Large intestine (tissue), 3 donors: Measurements from ENCODE around the gene EEFSEC. TPM values are rescaled to one million over a fixed set of nuclear protein-coding genes. Genes with fewer than 3 reads are reported as not detected.

Experiments
- DNase-seq, 2 donors: peaks; one replicate each; pipeline versions ENCODE4 v3.0.0 to v3.0.0-alpha.2; 2013
- H3K27ac ChIP-seq: one replicate; pipeline ENCODE4 v1.5.1; 2013; ENCODE audit warnings: low read length
- H3K27me3 ChIP-seq: 2 replicates; pipeline ENCODE4 v1.6.1; 2013; ENCODE audit warnings: low read length; ENCODE audit not compliant: control insufficient read depth, insufficient read depth
- H3K36me3 ChIP-seq: 2 replicates; pipeline ENCODE4 v1.6.1; 2013; ENCODE audit warnings: low read length; ENCODE audit not compliant: control insufficient read depth, insufficient read depth
- H3K4me1 ChIP-seq: one replicate; pipeline ENCODE4 v1.6.1; 2013; ENCODE audit warnings: low read length; ENCODE audit not compliant: control insufficient read depth, insufficient read depth
- H3K4me3 ChIP-seq: one replicate; pipeline ENCODE4 v1.5.1; 2013; ENCODE audit warnings: low read length
- H3K9me3 ChIP-seq: one replicate; pipeline ENCODE4 v1.6.1; 2013; ENCODE audit warnings: mild to moderate bottlenecking, low read depth, low read length, moderate library complexity; ENCODE audit not compliant: control insufficient read depth
- WGBS: methylation state at CpG from one replicate; pipeline ENCODE4 v1.1.5; 2013; ENCODE audit warnings: low lambda C conversion rate; ENCODE audit not compliant: insufficient coverage; 5-methylcytosine and 5-hydroxymethylcytosine counted together
- polyA plus RNA-seq: library from polyadenylated mRNA; unstranded; fragments of 120-200 nt; gene quantifications from one replicate; pipeline ENCODE4 v1.2.1, GENCODE V29; 2013

The EEFSEC gene
- polyA plus RNA-seq, 1 donor: 23.9 TPM

- Histone ChIP-seq H3K36me3 (peaks cover 29% of the 10 kb centered on the region), H3K4me3 (no peak overlapping the region), H3K4me1 (peaks cover 7% of the 10 kb centered on the region), H3K9me3 (no peaks in the 10 kb centered on the region), H3K27me3 (no peaks in the 10 kb centered on the region), H3K27ac (no peak overlapping the region)
- no peak for DNase-seq
- no CpG with 5 or more reads among the region's 5 CpGs for WGBS
These were observed 120.0 kb downstream of the EEFSEC start for GRCh38 chr3:128273109-128273840.

DNA sequence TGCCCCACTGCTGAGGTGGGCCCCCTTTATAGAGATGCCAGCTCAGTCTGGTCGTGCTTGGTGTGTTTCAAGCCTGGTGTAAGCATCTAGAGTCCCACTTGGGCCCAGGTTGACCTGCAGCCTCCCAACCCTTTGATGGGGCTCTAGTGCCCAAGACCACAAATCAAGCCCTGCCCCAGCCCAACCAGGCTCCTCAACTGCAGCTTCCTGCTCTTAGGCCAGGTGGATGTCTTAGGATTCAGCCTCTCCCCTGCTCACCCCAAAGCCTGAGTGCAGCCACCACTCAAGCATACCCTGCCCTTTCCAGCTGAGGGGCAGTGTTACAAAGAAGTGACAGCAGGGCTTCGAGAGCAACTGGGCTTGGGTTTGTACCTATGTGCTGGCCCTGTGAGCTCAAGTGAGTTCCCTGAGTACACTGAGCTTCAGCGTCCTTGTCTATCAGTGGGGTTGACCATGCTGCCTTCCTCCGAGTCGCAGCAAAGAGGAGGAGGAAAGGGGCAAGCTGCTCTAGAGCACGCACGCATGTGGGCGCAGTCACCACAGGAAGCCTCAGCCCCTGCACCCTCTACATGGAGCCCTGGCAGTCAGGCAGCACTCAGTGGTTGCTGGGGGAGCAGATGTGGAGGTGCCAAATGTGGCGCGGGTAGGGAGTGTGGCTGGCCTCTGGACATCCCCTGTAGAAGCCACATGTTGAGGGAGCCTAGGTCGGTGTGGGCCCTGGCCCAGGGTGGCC is 120.7 kb downstream of the EEFSEC start:
- Histone ChIP-seq H3K27ac (no peak overlapping the region), H3K4me3 (no peak overlapping the region), H3K9me3 (no peaks in the 10 kb centered on the region), H3K27me3 (no peaks in the 10 kb centered on the region), H3K4me1 (peaks cover 13% of the 10 kb centered on the region), H3K36me3 (peaks cover 25% of the 10 kb centered on the region)
- no peak for DNase-seq
- no CpG with 5 or more reads among the region's 11 CpGs for WGBS

DNA sequence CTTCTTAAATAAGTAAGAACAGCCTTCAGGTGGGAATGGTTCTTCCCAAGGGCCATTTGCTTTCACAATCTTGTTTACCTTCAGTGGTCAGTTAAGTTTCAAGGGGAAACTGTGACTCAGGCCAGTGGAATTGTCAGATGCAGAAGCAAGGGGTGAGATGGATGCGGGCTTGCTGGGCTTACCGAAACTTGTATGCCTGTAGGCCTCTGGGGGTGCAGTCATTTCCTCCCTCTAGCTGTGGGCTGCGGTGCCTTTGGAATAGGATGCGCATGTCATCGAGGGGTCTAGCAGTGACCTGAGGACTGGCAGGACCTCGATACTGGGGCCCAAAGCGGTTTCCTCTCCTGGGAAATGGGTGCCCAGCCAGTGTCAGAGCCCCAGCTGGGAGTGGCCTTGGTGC is 121.6 kb downstream of the EEFSEC start:
- Histone ChIP-seq H3K27me3 (no peaks in the 10 kb centered on the region), H3K27ac (no peak overlapping the region), H3K9me3 (no peaks in the 10 kb centered on the region), H3K36me3 (peaks cover 19% of the 10 kb centered on the region), H3K4me1 (peaks cover 13% of the 10 kb centered on the region), H3K4me3 (no peak overlapping the region)
- WGBS: no CpG with 5 or more reads among the region's 7 CpGs
- DNase-seq: no peak

- no CpG with 5 or more reads among the region's 11 CpGs for WGBS
These were observed 122.2 kb downstream of the EEFSEC start for GRCh38 chr3:128275316-128276145.

GRCh38 chr3:128276146-128276435 is 122.8 kb downstream of the EEFSEC start:
- peaks cover 17% of the 10 kb centered on the region for H3K4me1 ChIP-seq
- H3K9me3 ChIP-seq: no peaks in the 10 kb centered on the region
- H3K27ac ChIP-seq: no peak overlapping the region
- no peak overlapping the region for H3K4me3 ChIP-seq
- no CpG with 5 or more reads among the region's 3 CpGs for WGBS
- DNase-seq: no peak
- H3K36me3 ChIP-seq: peaks cover 19% of the 10 kb centered on the region
- H3K27me3 ChIP-seq: no peaks in the 10 kb centered on the region

More at GRCh38 chr3:128275316-128276145, 122.2 kb downstream of the EEFSEC start:
- Histone ChIP-seq H3K27me3 (no peaks in the 10 kb centered on the region), H3K27ac (no peak overlapping the region), H3K4me1 (peaks cover 16% of the 10 kb centered on the region), H3K9me3 (no peaks in the 10 kb centered on the region), H3K4me3 (no peak overlapping the region), H3K36me3 (peaks cover 19% of the 10 kb centered on the region)
- no peak for DNase-seq

GRCh38 chr3:128276577-128277183 is 123.4 kb downstream of the EEFSEC start:
- peaks cover 19% of the 10 kb centered on the region for H3K36me3 ChIP-seq
- H3K9me3 ChIP-seq: no peaks in the 10 kb centered on the region
- H3K4me3 ChIP-seq: no peak overlapping the region
- no peaks in the 10 kb centered on the region for H3K27me3 ChIP-seq
- peaks cover 17% of the 10 kb centered on the region for H3K4me1 ChIP-seq
- H3K27ac ChIP-seq: no peak overlapping the region
- WGBS: no CpG with 5 or more reads among the region's 5 CpGs
- DNase-seq: no peak

GRCh38 chr3:128277378-128278069 is 124.2 kb downstream of the EEFSEC start:
- peaks cover 17% of the 10 kb centered on the region for H3K4me1 ChIP-seq
- no peak overlapping the region for H3K4me3 ChIP-seq
- H3K36me3 ChIP-seq: peaks cover 17% of the 10 kb centered on the region
- H3K27ac ChIP-seq: no peak overlapping the region
- 80% methylated on average over 1 of the region's 5 CpGs for WGBS
- no peak for DNase-seq
- no peaks in the 10 kb centered on the region for H3K9me3 ChIP-seq
- H3K27me3 ChIP-seq: no peaks in the 10 kb centered on the region

DNA sequence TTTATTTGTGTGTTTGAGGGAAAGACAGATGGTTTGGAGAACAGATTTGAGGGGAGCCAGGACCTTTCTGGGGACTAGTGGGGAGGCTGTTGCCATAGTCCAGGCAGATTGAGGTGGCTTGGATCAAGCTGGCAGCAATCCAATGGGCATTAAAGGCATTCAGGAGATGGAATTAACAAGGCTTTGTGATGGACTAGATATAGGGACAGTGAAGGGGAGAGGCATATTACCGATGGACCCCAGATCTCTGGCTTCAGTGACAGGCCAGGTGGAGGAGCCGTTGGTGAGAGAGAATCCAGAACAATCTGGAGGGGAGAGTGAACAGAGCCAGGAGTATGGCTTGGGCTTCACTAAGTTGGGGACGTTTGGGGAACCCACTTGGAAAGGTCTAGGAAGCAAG is 124.8 kb downstream of the EEFSEC start:
- no CpG with 5 or more reads among the region's 3 CpGs for WGBS
- no peak overlapping the region for H3K4me3 ChIP-seq
- no peaks in the 10 kb centered on the region for H3K27me3 ChIP-seq
- H3K9me3 ChIP-seq: no peaks in the 10 kb centered on the region
- H3K4me1 ChIP-seq: peaks cover 20% of the 10 kb centered on the region
- no peak for DNase-seq
- H3K36me3 ChIP-seq: peaks cover 20% of the 10 kb centered on the region
- H3K27ac ChIP-seq: no peak overlapping the region

DNA sequence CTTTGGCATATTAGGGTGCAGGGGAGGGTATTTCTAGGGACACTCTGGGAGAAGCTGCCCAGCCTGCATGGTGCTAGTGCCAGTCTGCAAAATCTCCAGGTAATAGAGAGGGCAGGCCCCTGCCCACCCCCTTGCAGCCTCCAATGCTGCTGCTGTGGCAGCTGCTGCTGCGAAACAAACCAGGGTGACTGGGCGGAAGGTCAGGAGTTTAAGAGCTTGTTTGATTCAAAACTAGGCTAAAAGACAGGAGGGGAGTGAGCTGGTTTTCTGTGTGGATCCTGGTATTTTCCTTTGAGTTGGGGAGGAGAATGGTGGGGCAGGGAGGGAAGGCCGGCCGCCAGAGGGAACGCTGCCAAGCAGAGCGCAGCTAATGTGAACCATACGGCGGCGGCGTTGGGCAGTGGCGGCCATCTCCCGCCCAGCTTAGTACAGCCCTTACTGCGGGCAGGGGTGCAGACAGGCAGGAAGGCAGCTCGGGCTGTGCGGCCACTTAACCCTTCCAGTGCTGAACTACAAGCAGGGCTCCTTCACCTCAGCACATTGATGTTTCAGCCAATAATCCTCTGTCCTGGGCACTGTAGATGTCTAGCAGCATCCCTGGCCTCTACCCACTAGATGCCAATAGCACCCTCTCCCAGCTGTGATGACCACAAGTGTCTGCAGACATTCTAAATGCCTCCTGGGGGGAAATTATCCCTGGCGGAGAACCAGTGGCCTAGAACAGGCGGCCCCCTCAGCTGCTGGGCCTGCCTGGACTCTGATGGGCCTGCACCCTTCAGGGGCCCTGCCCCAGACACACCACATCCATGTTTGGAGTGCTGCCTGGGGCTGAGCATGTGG is 125.7 kb downstream of the EEFSEC start:
- H3K27ac ChIP-seq: peak overlapping the region; percentile 17
- DNase-seq: peak; percentile 22 to 49
- H3K4me3 ChIP-seq: no peak overlapping the region
- H3K36me3 ChIP-seq: peaks cover 25% of the 10 kb centered on the region
- no CpG with 5 or more reads among the region's 17 CpGs for WGBS
- H3K27me3 ChIP-seq: no peaks in the 10 kb centered on the region
- H3K4me1 ChIP-seq: peaks cover 20% of the 10 kb centered on the region
- no peaks in the 10 kb centered on the region for H3K9me3 ChIP-seq
